OCI-LY7 (cell line): ENCODE results near the gene NAGPA. TPM values are rescaled to one million over a fixed set of nuclear protein-coding genes. Genes with fewer than 3 reads are reported as not detected.

Source experiments
- BruUV-seq: library from RNA; stranded (reverse); fragments of 400-500 nt; replicated peaks from 2 replicates; lab custom pipeline; 2021; lab: Mats Ljungman, UMichigan
- CTCF ChIA-PET: fragments of 300-600 bp; sonication (Branson Sonifier 250); formaldehyde crosslinking; loops from one replicate; lab custom pipeline; 2022; ENCODE audit warnings: antibody characterized with exemption; ENCODE audit not compliant: unreplicated experiment; lab: Charles Lee
- POLR2A ChIA-PET: fragments of 300-600 bp; sonication (Branson Sonifier 250); formaldehyde crosslinking; loops from one replicate; lab custom pipeline; 2022; ENCODE audit warnings: antibody characterized with exemption; lab: Charles Lee
- DNase-seq: peaks from one replicate; pipeline ENCODE4 v3.0.0-alpha.2; 2015; ENCODE audit warnings: low spot score
- H2AFZ ChIP-seq: fragments of 200-600 bp; sonication (generic), shearing (Covaris generic); 2 replicates; pipeline ENCODE4 v1.6.1; 2014; ENCODE audit warnings: mild to moderate bottlenecking, antibody characterized with exemption, low read length, moderate library complexity
- H3K27ac ChIP-seq: fragments of 200-600 bp; sonication (generic); 2 replicates; pipeline ENCODE4 v1.5.1; 2014; ENCODE audit warnings: mixed run types, low read depth, mild to moderate bottlenecking, moderate library complexity, low read length, inconsistent platforms; ENCODE audit not compliant: poor library complexity, severe bottlenecking
- H3K36me3 ChIP-seq: fragments of 200-600 bp; sonication (generic); 2 replicates; pipeline ENCODE4 v1.6.1; 2014; ENCODE audit warnings: mild to moderate bottlenecking, antibody characterized with exemption, low read length, moderate library complexity, mixed read lengths; ENCODE audit not compliant: insufficient read depth
- H3K4me1 ChIP-seq: fragments of 200-600 bp; sonication (generic); 2 replicates; pipeline ENCODE4 v1.5.1; 2014; ENCODE audit warnings: mild to moderate bottlenecking, low read length; ENCODE audit not compliant: insufficient read depth, poor library complexity, severe bottlenecking
- H3K4me2 ChIP-seq: fragments of 200-600 bp; sonication (generic); 2 replicates; pipeline ENCODE4 v1.6.1; 2014; ENCODE audit warnings: mild to moderate bottlenecking, low read length
- H3K4me3 ChIP-seq: fragments of 200-600 bp; sonication (generic); 2 replicates; pipeline ENCODE4 v1.5.1; 2014; ENCODE audit warnings: mild to moderate bottlenecking, low read depth, low read length; ENCODE audit not compliant: poor library complexity, severe bottlenecking
- H3K79me2 ChIP-seq: fragments of 200-600 bp; sonication (generic); 2 replicates; pipeline ENCODE4 v1.6.1; 2016; ENCODE audit warnings: low read depth, mild to moderate bottlenecking, low read length, moderate library complexity, mixed read lengths; ENCODE audit not compliant: insufficient read depth
- H3K9me2 ChIP-seq: fragments of 200-600 bp; sonication (generic); 2 replicates; pipeline ENCODE4 v1.6.1; 2016; ENCODE audit warnings: mild to moderate bottlenecking, low read length, mixed read lengths; ENCODE audit not compliant: insufficient read depth
- H3K9me3 ChIP-seq: fragments of 200-600 bp; sonication (generic); 2 replicates; pipeline ENCODE4 v1.6.1; 2014; ENCODE audit warnings: mild to moderate bottlenecking, mixed run types, low read length, mixed read lengths
- H4K20me1 ChIP-seq: fragments of 200-600 bp; sonication (generic); 2 replicates; pipeline ENCODE4 v1.6.1; 2014; ENCODE audit warnings: mild to moderate bottlenecking, antibody characterized with exemption, low read length, moderate library complexity, mixed read lengths; ENCODE audit not compliant: insufficient read depth
- CTCF ChIP-seq: fragments of 200-600 bp; sonication (generic); conservative IDR thresholded peaks from 2 replicates; pipeline ENCODE4 v1.5.1; 2014; ENCODE audit warnings: mild to moderate bottlenecking, antibody characterized with exemption, low read length, moderate library complexity, mixed read lengths
- EZH2phosphoT487 ChIP-seq: fragments of 200-600 bp; sonication (generic); IDR thresholded peaks from 2 replicates; pipeline ENCODE4 v1.6.1; 2018; ENCODE audit warnings: low read depth, borderline replicate concordance, mild to moderate bottlenecking, mixed run types, antibody characterized with exemption, low read length, moderate library complexity, mixed read lengths
- intact Hi-C: fragments of 100-400 bp; cut with micrococcal nuclease; formaldehyde crosslinking; loops from one replicate; pipeline ENCODE4 v1.10.0; 2022; ENCODE audit not compliant: unreplicated experiment
- total RNA-seq, 2 experiments: library from RNA; depleted of rRNA in 1 of 2; stranded (reverse); fragments of >200 nt in 1 of 2; shearing (Covaris generic) in 1 of 2; gene quantifications; 2 replicates each; pipeline ENCODE4 v1.2.3, GENCODE V29; 2014 to 2022

The NAGPA gene
- total RNA-seq, 2 experiments from 2014 or later: 12.8 to 14.6 TPM

GRCh38 chr16:5044011-5044540 lies 10.3 kb upstream of the NAGPA start:
- no peak for TF ChIP-seq EZH2phosphoT487
- TF ChIP-seq CTCF: no peak
- Histone ChIP-seq H3K36me3 (no peaks in the 10 kb centered on the region), H4K20me1 (no peaks in the 10 kb centered on the region), H3K4me2 (no peak overlapping the region), H3K79me2 (no peaks in the 10 kb centered on the region), H3K4me1 (no peaks in the 10 kb centered on the region), H3K9me2 (no peaks in the 10 kb centered on the region), H2AFZ (no peak overlapping the region), H3K4me3 (no peak overlapping the region), H3K27ac (no peak overlapping the region), H3K9me3 (no peaks in the 10 kb centered on the region)
- ChIA-PET CTCF (no interaction called here), POLR2A (interaction anchor here (1.7 kb wide), 1 partner anchor 17 kb away, joined by 10 read pairs; no protein-coding TSS in a partner anchor)
- intact Hi-C loops: no loop called here
- BruUV-seq: no TSS peak
- no peak for DNase-seq

GRCh38 chr16:5042574-5043171 lies 8.9 kb upstream of the NAGPA start:
- H3K27ac ChIP-seq: no peak overlapping the region
- H3K4me2 ChIP-seq: no peak overlapping the region
- H2AFZ ChIP-seq: no peak overlapping the region
- no peak overlapping the region for H3K4me3 ChIP-seq
- ChIA-PET POLR2A (no interaction called here), CTCF (no interaction called here)
- H4K20me1 ChIP-seq: no peaks in the 10 kb centered on the region
- intact Hi-C loops: no loop called here
- no peaks in the 10 kb centered on the region for H3K9me2 ChIP-seq
- no peaks in the 10 kb centered on the region for H3K9me3 ChIP-seq
- H3K4me1 ChIP-seq: no peaks in the 10 kb centered on the region
- no peaks in the 10 kb centered on the region for H3K79me2 ChIP-seq
- BruUV-seq: no TSS peak
- no peak for DNase-seq
- TF ChIP-seq EZH2phosphoT487 (no peak), CTCF (no peak)
- no peaks in the 10 kb centered on the region for H3K36me3 ChIP-seq

- no peak for DNase-seq
- Histone ChIP-seq H3K27ac (no peak overlapping the region), H3K9me3 (no peaks in the 10 kb centered on the region), H3K79me2 (no peaks in the 10 kb centered on the region), H3K4me3 (no peak overlapping the region), H2AFZ (no peak overlapping the region), H4K20me1 (no peaks in the 10 kb centered on the region), H3K4me2 (no peak overlapping the region), H3K36me3 (no peaks in the 10 kb centered on the region), H3K9me2 (no peaks in the 10 kb centered on the region), H3K4me1 (no peaks in the 10 kb centered on the region)
- TF ChIP-seq EZH2phosphoT487 (no peak), CTCF (no peak)
- intact Hi-C loops: no loop called here
- BruUV-seq: no TSS peak
- ChIA-PET POLR2A (no interaction called here), CTCF (no interaction called here)
Measured at GRCh38 chr16:5041600-5042133, 7.9 kb upstream of the NAGPA start.
